Endothelial cell of umbilical vein (primary cell): ENCODE data around the gene LTK. TPM values are rescaled to one million over a fixed set of nuclear protein-coding genes. Genes with fewer than 3 reads are reported as not detected.
A peak's percentile ranks its signal among the peaks of the same experiment; 100 is the strongest.

Source experiments
- BruUV-seq: library from RNA; stranded (reverse); fragments of 400-500 nt; replicated peaks from 2 replicates; lab custom pipeline; 2021; lab: Mats Ljungman, UMichigan
- CTCF ChIA-PET: fragments of 300-600, 350-600 bp; sonication (Branson Sonifier 250); formaldehyde crosslinking; loops from one replicate; lab custom pipeline; 2021; ENCODE audit warnings: antibody characterized with exemption, inconsistent platforms; lab: Charles Lee
- POLR2A ChIA-PET: fragments of 300-600, 350-600 bp; sonication (Branson Sonifier 250); formaldehyde crosslinking; loops from one replicate; lab custom pipeline; 2021; ENCODE audit warnings: antibody characterized with exemption, inconsistent platforms; lab: Charles Lee
- DNase-seq: peaks from one replicate; pipeline ENCODE4 v3.0.0-alpha.2; 2011; ENCODE audit warnings: low read depth, low spot score
- FAIRE-seq: peaks from 2 replicates; lab custom pipeline; 2011; peaks lifted over from hg19 to GRCh38; lab: Jason Lieb, UNC
- H2AFZ ChIP-seq: 2 replicates; pipeline ENCODE4 v1.6.0; 2012; ENCODE audit warnings: low read depth, low read length, control low read depth, inconsistent platforms
- H3K27ac ChIP-seq: 2 replicates; pipeline ENCODE4 v1.5.1; 2011; ENCODE audit warnings: low read depth, mild to moderate bottlenecking, control low read depth, low read length, moderate library complexity; ENCODE audit not compliant: insufficient read depth
- H3K27me3 ChIP-seq, 2 experiments: 2 replicates each; pipeline versions ENCODE4 v1.6.0 to v1.6.1; 2011; ENCODE audit warnings: low read length in 2 of 2, mixed read lengths in 1 of 2; ENCODE audit not compliant: control insufficient read depth in 2 of 2, insufficient read depth in 2 of 2
- H3K36me3 ChIP-seq, 2 experiments: 2 replicates in 1 of 2; 3 replicates in 1 of 2; pipeline ENCODE4 v1.5.1; 2011; ENCODE audit warnings: low read length in 2 of 2, mild to moderate bottlenecking in 1 of 2, moderate library complexity in 1 of 2; ENCODE audit not compliant: control insufficient read depth in 2 of 2, insufficient read depth in 2 of 2; ENCODE audit errors: extremely low read depth in 1 of 2
- H3K4me1 ChIP-seq: 3 replicates; pipeline ENCODE4 v1.5.1; 2011; ENCODE audit warnings: mild to moderate bottlenecking, low read length; ENCODE audit not compliant: control insufficient read depth, insufficient read depth; ENCODE audit errors: extremely low read depth
- H3K4me2 ChIP-seq: 2 replicates; pipeline ENCODE4 v1.6.1; 2011; ENCODE audit warnings: low read length, control low read depth, mixed read lengths; ENCODE audit not compliant: insufficient read depth
- H3K4me3 ChIP-seq, 3 experiments: fragments of 200-600 bp in 1 of 3; sonication (generic), shearing (Covaris generic) in 1 of 3; replicated peaks in 1 of 3; 2 replicates each; pipeline ENCODE4 v1.5.1; 2011 to 2016; ENCODE audit warnings: control low read depth in 3 of 3, low read length in 3 of 3, mild to moderate bottlenecking in 2 of 3, inconsistent platforms in 1 of 3, low read depth in 1 of 3, moderate library complexity in 1 of 3; ENCODE audit not compliant: insufficient read depth in 1 of 3
- H3K79me2 ChIP-seq: 2 replicates; pipeline ENCODE4 v1.6.0; 2012; ENCODE audit warnings: low read length, inconsistent platforms; ENCODE audit not compliant: control insufficient read depth, insufficient read depth
- H3K9ac ChIP-seq: replicated peaks from 2 replicates; pipeline ENCODE3; 2011; ENCODE audit warnings: low read length, control low read depth; ENCODE audit not compliant: insufficient read depth; ENCODE audit errors: extremely low read depth
- H3K9me1 ChIP-seq: replicated peaks from 3 replicates; pipeline ENCODE4 v1.6.0; 2011; ENCODE audit warnings: mild to moderate bottlenecking, low read length; ENCODE audit not compliant: control insufficient read depth, insufficient read depth; ENCODE audit errors: extremely low read depth
- H3K9me3 ChIP-seq: replicated peaks from 2 replicates; pipeline ENCODE4 v1.5.1; 2012; ENCODE audit warnings: low read length, inconsistent platforms; ENCODE audit not compliant: control insufficient read depth, insufficient read depth
- H4K20me1 ChIP-seq: replicated peaks from 2 replicates; pipeline ENCODE3; 2011; ENCODE audit warnings: mild to moderate bottlenecking, low read length; ENCODE audit not compliant: control insufficient read depth, insufficient read depth; ENCODE audit errors: extremely low read depth
- EZH2 ChIP-seq: IDR thresholded peaks from 2 replicates; pipeline ENCODE4 v1.6.1; 2012; ENCODE audit warnings: borderline replicate concordance, low read depth, mild to moderate bottlenecking, moderate library complexity, low read length, inconsistent platforms; ENCODE audit not compliant: severe bottlenecking
- FOS ChIP-seq: IDR thresholded peaks from 2 replicates; pipeline ENCODE4 v1.6.1; 2011; ENCODE audit warnings: mild to moderate bottlenecking, low read length, moderate library complexity, borderline replicate concordance; ENCODE audit not compliant: insufficient read depth
- GATA2 ChIP-seq: IDR thresholded peaks from 2 replicates; pipeline ENCODE4 v1.7.0; 2011; ENCODE audit warnings: low read depth, mild to moderate bottlenecking, moderate library complexity, mixed read lengths, low read length; ENCODE audit not compliant: insufficient read length, insufficient read depth
- JUN ChIP-seq: IDR thresholded peaks from 2 replicates; pipeline ENCODE4 v1.6.1; 2011; ENCODE audit warnings: borderline replicate concordance, low read depth; ENCODE audit not compliant: insufficient read length, insufficient read depth
- MYC ChIP-seq: IDR thresholded peaks from one replicate; pipeline ENCODE4 v1.6.1; 2011; ENCODE audit warnings: mild to moderate bottlenecking, low read depth, low read length
- POLR2A ChIP-seq: IDR thresholded peaks from 2 replicates; pipeline ENCODE4 v1.6.1; 2012; ENCODE audit warnings: low read depth, mild to moderate bottlenecking, control low read depth, low read length
- POLR2AphosphoS5 ChIP-seq: IDR thresholded peaks from 2 replicates; pipeline ENCODE4 v1.6.1; 2012; ENCODE audit warnings: low read depth, mild to moderate bottlenecking, control low read depth, low read length, moderate library complexity; ENCODE audit not compliant: insufficient read depth
- dilution Hi-C: fragments of 300-500 bp; cut with MboI; formaldehyde crosslinking; loops from one replicate; pipeline ENCODE4 v1.15.0; 2019; ENCODE audit warnings: low sequenced_read_pairs; ENCODE audit not compliant: extremely low pct_ligation_motif_present
- intact Hi-C: fragments of 100-400 bp; cut with micrococcal nuclease; formaldehyde crosslinking; loops from one replicate; pipeline ENCODE4 v1.10.0; 2022
- polyA plus RNA-seq, 4 experiments: library from polyadenylated mRNA; depleted of rRNA in 3 of 4; stranded (reverse) in 3 of 4; unstranded in 1 of 4; fragments of >200 nt; gene quantifications; 2 replicates each; pipeline versions ENCODE4 v1.2.1 to v1.2.3, GENCODE V29; 2011 to 2012; ENCODE audit warnings: missing spikeins in 1 of 4
- total RNA-seq: library from RNA; stranded (reverse); gene quantifications from 2 replicates; pipeline ENCODE4 v1.2.3, GENCODE V29; 2021
- TF ChIP-seq, protein P1 (sequence below): IDR thresholded peaks from 2 replicates; pipeline ENCODE4 v1.6.1; 2011; ENCODE audit not compliant: insufficient read depth, insufficient read length
- TF ChIP-seq, protein P2 (sequence below), 2 donors: IDR thresholded peaks; 1 replicate in 1 of 2; 2 replicates in 1 of 2; pipeline ENCODE4 v1.5.1; 2011; ENCODE audit warnings: low read length in 2 of 2, mild to moderate bottlenecking in 2 of 2, moderate library complexity in 2 of 2, control low read depth in 1 of 2, inconsistent platforms in 1 of 2, low read depth in 1 of 2; ENCODE audit not compliant: insufficient read depth in 1 of 2; ENCODE audit errors: extremely low read depth in 1 of 2

Gene LTK
- total and polyA plus RNA-seq, 2 donors (not counting 3 experiments of a cell fraction or from before 2014, with no cell fraction given): 0.15 to 0.17 TPM

DNA sequence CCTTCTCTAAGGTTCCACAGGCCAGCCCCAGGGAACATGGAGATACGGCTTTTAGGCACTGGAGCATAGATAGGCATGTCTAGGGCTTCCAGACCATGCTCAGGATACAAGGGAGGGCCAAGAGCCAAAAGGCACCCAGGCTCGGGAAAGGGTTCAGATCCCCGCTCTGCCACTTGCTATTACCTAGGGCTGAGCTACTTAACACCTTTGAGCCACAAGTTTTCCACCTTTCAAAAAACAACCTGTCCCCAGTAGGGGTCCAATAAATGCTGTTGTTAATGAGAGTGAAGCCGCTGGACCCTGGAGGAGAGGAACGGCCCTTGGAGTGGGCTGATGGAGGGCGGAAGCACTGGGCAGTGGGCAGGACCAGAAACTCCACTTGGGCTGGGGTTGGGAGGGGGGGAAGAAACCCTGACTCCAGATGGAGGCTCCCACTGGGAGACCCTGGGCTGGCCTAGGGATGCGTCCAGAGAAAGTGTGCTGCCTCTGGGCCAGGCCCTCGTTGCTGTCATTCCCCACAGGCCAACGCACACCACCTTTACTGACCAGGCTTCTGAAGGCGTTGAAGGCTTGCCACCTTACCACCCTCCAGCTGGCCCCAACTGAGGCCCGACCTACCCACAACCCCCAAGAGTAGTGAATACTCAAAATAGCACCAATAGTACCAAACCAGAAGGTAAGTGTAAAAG is 28.5 kb downstream of the LTK start:
- POLR2A ChIA-PET: no interaction called here
- no peak overlapping the region for H2AFZ ChIP-seq
- no peaks in the 10 kb centered on the region for H3K9me1 ChIP-seq
- no peak overlapping the region for H3K4me3 ChIP-seq
- no peak overlapping the region for H3K27ac ChIP-seq
- peaks cover 3 to 14% of the 10 kb centered on the region in 2 experiments for H3K36me3 ChIP-seq
- peaks cover 11% of the 10 kb centered on the region for H3K4me1 ChIP-seq
- CTCF ChIA-PET: interaction anchor here (1.1 kb wide), 1 partner anchor 15 kb away, joined by 4 read pairs; no protein-coding TSS in a partner anchor
- no peak overlapping the region for H3K4me2 ChIP-seq
- TF ChIP-seq POLR2A (no peak), FOS (no peak), MYC (no peak), EZH2 (no peak), POLR2AphosphoS5 (no peak), JUN (no peak), GATA2 (no peak)
- TF ChIP-seq, protein P1, sequence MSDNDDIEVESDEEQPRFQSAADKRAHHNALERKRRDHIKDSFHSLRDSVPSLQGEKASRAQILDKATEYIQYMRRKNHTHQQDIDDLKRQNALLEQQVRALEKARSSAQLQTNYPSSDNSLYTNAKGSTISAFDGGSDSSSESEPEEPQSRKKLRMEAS: no peak
- TF ChIP-seq, protein P2, sequence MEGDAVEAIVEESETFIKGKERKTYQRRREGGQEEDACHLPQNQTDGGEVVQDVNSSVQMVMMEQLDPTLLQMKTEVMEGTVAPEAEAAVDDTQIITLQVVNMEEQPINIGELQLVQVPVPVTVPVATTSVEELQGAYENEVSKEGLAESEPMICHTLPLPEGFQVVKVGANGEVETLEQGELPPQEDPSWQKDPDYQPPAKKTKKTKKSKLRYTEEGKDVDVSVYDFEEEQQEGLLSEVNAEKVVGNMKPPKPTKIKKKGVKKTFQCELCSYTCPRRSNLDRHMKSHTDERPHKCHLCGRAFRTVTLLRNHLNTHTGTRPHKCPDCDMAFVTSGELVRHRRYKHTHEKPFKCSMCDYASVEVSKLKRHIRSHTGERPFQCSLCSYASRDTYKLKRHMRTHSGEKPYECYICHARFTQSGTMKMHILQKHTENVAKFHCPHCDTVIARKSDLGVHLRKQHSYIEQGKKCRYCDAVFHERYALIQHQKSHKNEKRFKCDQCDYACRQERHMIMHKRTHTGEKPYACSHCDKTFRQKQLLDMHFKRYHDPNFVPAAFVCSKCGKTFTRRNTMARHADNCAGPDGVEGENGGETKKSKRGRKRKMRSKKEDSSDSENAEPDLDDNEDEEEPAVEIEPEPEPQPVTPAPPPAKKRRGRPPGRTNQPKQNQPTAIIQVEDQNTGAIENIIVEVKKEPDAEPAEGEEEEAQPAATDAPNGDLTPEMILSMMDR (IDR thresholded peaks at IDR 0.05; ENCODE audit: extremely low read depth in 1 of 2, insufficient read depth in 1 of 2, low read depth in 1 of 2, low read length in 2 of 2): no peak
- H3K9ac ChIP-seq: no peak overlapping the region
- H3K27me3 ChIP-seq: no peaks in the 10 kb centered on the region
- H3K79me2 ChIP-seq: no peaks in the 10 kb centered on the region
- FAIRE-seq: peak; percentile 48
- DNase-seq: no peak
- dilution Hi-C loops (no loop called here), intact Hi-C loops (no loop called here)
- no peaks in the 10 kb centered on the region for H3K9me3 ChIP-seq
- BruUV-seq: no TSS peak
- no peaks in the 10 kb centered on the region for H4K20me1 ChIP-seq
